ENCODE results near the gene CACNA1I. TPM values are rescaled to one million over a fixed set of nuclear protein-coding genes. Genes with fewer than 3 reads are reported as not detected.

Gene CACNA1I
- total RNA-seq, 1 donor from 2014 or later, result 0.11 TPM

DNA sequence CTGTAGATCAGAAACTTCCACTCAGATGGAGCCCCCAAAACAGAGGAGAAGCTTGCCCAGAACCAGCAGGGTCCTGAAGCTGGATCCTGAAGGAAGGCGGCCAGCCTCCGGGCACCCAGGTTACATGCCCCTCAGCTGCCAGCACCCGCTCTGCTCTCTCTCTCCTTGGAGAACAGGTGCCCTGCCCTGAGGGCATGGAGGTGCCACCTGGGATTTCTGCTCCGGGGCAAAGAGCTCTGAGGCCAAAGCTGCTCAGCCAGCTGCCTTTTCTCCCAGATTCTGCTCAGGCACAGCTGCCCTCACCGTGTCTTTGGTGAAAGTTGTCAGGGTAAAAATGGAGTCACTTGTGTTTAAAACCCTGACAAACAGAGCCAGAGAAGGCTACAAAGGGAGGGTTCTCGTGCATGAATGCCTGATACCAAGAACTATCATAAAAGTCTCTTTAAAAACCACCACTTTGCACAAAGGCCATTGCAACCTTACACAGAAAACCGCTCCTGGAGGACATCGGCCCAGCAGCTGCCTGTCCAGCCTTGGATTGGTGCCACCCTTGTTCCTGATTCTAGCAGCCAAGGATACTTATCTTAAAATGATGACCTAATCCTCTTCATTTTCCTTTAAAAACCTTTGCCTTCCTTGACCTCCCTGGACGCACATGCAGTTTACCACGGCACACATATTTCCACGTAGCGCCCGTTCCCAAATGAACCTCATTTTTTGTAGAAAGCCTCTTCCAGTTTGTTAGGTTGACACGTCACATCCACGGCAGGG is 140.0 kb downstream of the CACNA1I start:
- H2AFZ ChIP-seq (ENCODE audit: low read depth, low read length), result no peak overlapping the region
- H3K27me3 Mint-ChIP-seq (ENCODE audit: low read depth, unreplicated experiment), result peaks cover 56% of the 10 kb centered on the region

DNA sequence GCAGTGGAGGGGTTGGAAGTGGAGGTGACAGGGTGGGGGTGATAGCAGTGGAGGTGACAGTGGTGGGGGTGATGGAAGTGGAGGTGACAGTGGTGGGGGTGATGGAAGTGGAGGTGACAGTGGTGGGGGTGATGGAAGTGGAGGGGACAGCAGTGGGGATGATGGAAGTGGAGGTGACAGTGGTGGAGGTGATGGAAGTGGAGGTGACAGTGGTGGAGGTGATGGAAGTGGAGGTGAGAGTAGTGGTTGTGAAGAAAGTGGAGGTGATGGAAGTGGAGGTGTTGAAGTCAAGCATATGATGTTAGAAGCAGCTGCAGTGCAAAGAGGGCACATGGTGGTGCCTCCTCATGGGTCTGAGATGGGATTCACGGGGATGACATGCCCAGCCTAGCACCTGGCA is 141.5 kb downstream of the CACNA1I start:
- Histone ChIP-seq H3K4me2 (ENCODE audit: low read length) (no peak overlapping the region), H3K27ac (ENCODE audit: low read depth, low read length) (no peak overlapping the region), H3K4me1 (ENCODE audit: insufficient read depth, low read length) (no peaks in the 10 kb centered on the region), H3K36me3 (ENCODE audit: insufficient read depth, low read length) (no peaks in the 10 kb centered on the region), H3K79me2 (ENCODE audit: insufficient read depth, low read length) (no peaks in the 10 kb centered on the region), H3K27me3 (ENCODE audit: insufficient read depth, low read length) (peaks cover 23% of the 10 kb centered on the region), H3K4me3 (ENCODE audit: insufficient read depth, low read depth, low read length) (no peak overlapping the region), H2AFZ (ENCODE audit: low read depth, low read length) (no peak overlapping the region), H3K9ac (ENCODE audit: low read length) (no peak overlapping the region), H4K20me1 (ENCODE audit: insufficient read depth, low read length) (no peaks in the 10 kb centered on the region), H3K9me3 (ENCODE audit: insufficient read depth, low read depth, low read length) (no peaks in the 10 kb centered on the region)
- Mint-ChIP-seq H3K4me3 (ENCODE audit: unreplicated experiment) (no peak overlapping the region), H3K27ac (ENCODE audit: unreplicated experiment) (no peak overlapping the region), H3K4me1 (ENCODE audit: low read depth, unreplicated experiment) (no peaks in the 10 kb centered on the region), H3K9me3 (ENCODE audit: unreplicated experiment) (no peaks in the 10 kb centered on the region), H3K27me3 (ENCODE audit: low read depth, unreplicated experiment) (peaks cover 55% of the 10 kb centered on the region), H3K36me3 (ENCODE audit: low read depth, unreplicated experiment) (no peaks in the 10 kb centered on the region)
- TF ChIP-seq, protein P1, sequence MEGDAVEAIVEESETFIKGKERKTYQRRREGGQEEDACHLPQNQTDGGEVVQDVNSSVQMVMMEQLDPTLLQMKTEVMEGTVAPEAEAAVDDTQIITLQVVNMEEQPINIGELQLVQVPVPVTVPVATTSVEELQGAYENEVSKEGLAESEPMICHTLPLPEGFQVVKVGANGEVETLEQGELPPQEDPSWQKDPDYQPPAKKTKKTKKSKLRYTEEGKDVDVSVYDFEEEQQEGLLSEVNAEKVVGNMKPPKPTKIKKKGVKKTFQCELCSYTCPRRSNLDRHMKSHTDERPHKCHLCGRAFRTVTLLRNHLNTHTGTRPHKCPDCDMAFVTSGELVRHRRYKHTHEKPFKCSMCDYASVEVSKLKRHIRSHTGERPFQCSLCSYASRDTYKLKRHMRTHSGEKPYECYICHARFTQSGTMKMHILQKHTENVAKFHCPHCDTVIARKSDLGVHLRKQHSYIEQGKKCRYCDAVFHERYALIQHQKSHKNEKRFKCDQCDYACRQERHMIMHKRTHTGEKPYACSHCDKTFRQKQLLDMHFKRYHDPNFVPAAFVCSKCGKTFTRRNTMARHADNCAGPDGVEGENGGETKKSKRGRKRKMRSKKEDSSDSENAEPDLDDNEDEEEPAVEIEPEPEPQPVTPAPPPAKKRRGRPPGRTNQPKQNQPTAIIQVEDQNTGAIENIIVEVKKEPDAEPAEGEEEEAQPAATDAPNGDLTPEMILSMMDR (IDR thresholded peaks at IDR 0.05; ENCODE audit: insufficient read depth, low read depth, low read length), result no peak
- no peak for FAIRE-seq
- DNase-seq (ENCODE audit: low read depth), result no peak

More for the DNA sequence above, 140.0 kb downstream of the CACNA1I start:
- H3K4me1 ChIP-seq (ENCODE audit: insufficient read depth, low read length), result no peaks in the 10 kb centered on the region
- H3K4me3 ChIP-seq (ENCODE audit: insufficient read depth, low read depth, low read length), result no peak overlapping the region
- no peak overlapping the region for H3K27ac ChIP-seq (ENCODE audit: low read depth, low read length)
- H4K20me1 ChIP-seq (ENCODE audit: insufficient read depth, low read length), result no peaks in the 10 kb centered on the region
- peaks cover 21% of the 10 kb centered on the region for H3K27me3 ChIP-seq (ENCODE audit: insufficient read depth, low read length)
- no peak overlapping the region for H3K9ac ChIP-seq (ENCODE audit: low read length)
- peaks cover 3% of the 10 kb centered on the region for H3K4me1 Mint-ChIP-seq (ENCODE audit: low read depth, unreplicated experiment)
- H3K36me3 Mint-ChIP-seq (ENCODE audit: low read depth, unreplicated experiment), result no peaks in the 10 kb centered on the region
- no peaks in the 10 kb centered on the region for H3K79me2 ChIP-seq (ENCODE audit: insufficient read depth, low read length)
- no peaks in the 10 kb centered on the region for H3K9me3 ChIP-seq (ENCODE audit: insufficient read depth, low read depth, low read length)
- no peaks in the 10 kb centered on the region for H3K36me3 ChIP-seq (ENCODE audit: insufficient read depth, low read length)
- TF ChIP-seq EZH2 (IDR thresholded peaks at IDR 0.05; ENCODE audit: insufficient read depth, low read length), result no peak
- H3K27ac Mint-ChIP-seq (ENCODE audit: unreplicated experiment), result no peak overlapping the region
- H3K4me3 Mint-ChIP-seq (ENCODE audit: unreplicated experiment), result no peak overlapping the region
- no peaks in the 10 kb centered on the region for H3K9me3 Mint-ChIP-seq (ENCODE audit: unreplicated experiment)
- FAIRE-seq (no peak), DNase-seq (ENCODE audit: low read depth) (no peak)
- no peak overlapping the region for H3K4me2 ChIP-seq (ENCODE audit: low read length)

- Mint-ChIP-seq H3K4me3 (ENCODE audit: unreplicated experiment) (no peak overlapping the region), H3K27me3 (ENCODE audit: low read depth, unreplicated experiment) (peaks cover 58% of the 10 kb centered on the region)
- H3K27me3 ChIP-seq (ENCODE audit: insufficient read depth, low read length), result peaks cover 26% of the 10 kb centered on the region
Measured at GRCh38 chr22:39712751-39713525, 142.4 kb downstream of the CACNA1I start.

More at GRCh38 chr22:39712751-39713525, 142.4 kb downstream of the CACNA1I start:
- H4K20me1 ChIP-seq (ENCODE audit: insufficient read depth, low read length), result no peaks in the 10 kb centered on the region
- no peak overlapping the region for H2AFZ ChIP-seq (ENCODE audit: low read depth, low read length)
- no peak overlapping the region for H3K4me2 ChIP-seq (ENCODE audit: low read length)
- H3K27ac Mint-ChIP-seq (ENCODE audit: unreplicated experiment), result no peak overlapping the region
- H3K36me3 ChIP-seq (ENCODE audit: insufficient read depth, low read length), result no peaks in the 10 kb centered on the region
- no peaks in the 10 kb centered on the region for H3K9me3 ChIP-seq (ENCODE audit: insufficient read depth, low read depth, low read length)
- DNase-seq (ENCODE audit: low read depth), result no peak
- no peaks in the 10 kb centered on the region for H3K36me3 Mint-ChIP-seq (ENCODE audit: low read depth, unreplicated experiment)
- H3K4me3 ChIP-seq (ENCODE audit: insufficient read depth, low read depth, low read length), result no peak overlapping the region
- H3K27ac ChIP-seq (ENCODE audit: low read depth, low read length), result no peak overlapping the region
- H3K4me1 ChIP-seq (ENCODE audit: insufficient read depth, low read length), result no peaks in the 10 kb centered on the region
- H3K4me1 Mint-ChIP-seq (ENCODE audit: low read depth, unreplicated experiment), result no peaks in the 10 kb centered on the region
- no peaks in the 10 kb centered on the region for H3K9me3 Mint-ChIP-seq (ENCODE audit: unreplicated experiment)
- H3K79me2 ChIP-seq (ENCODE audit: insufficient read depth, low read length), result no peaks in the 10 kb centered on the region
- H3K9ac ChIP-seq (ENCODE audit: low read length), result no peak overlapping the region
- TF ChIP-seq, protein P1 (IDR thresholded peaks at IDR 0.05; ENCODE audit: insufficient read depth, low read depth, low read length), result no peak
- no peak for TF ChIP-seq EZH2 (IDR thresholded peaks at IDR 0.05; ENCODE audit: insufficient read depth, low read length)
- no peak for FAIRE-seq

Data from astrocyte (in vitro differentiated cells and primary cell).